RWPE1 (cell line): ENCODE data around the gene COL10A1.

Source experiments
- CTCF ChIA-PET: fragments of 350-600 bp; sonication (Branson Sonifier 250); formaldehyde crosslinking; extraction: SDS; loops from one replicate; lab custom pipeline; 2021; lab: Yijun Ruan, JAX
- POLR2A ChIA-PET: fragments of 400-600 bp; formaldehyde crosslinking; extraction: SDS; loops from one replicate; lab custom pipeline; 2020; ENCODE audit warnings: antibody characterized with exemption; ENCODE audit not compliant: low non-redundant PET; lab: Yijun Ruan, JAX
- DNase-seq: peaks from one replicate; pipeline ENCODE4 v3.0.0; 2012; ENCODE audit warnings: low spot score
- H3K27ac ChIP-seq: fragments of 450-650 bp; 2 replicates; pipeline ENCODE4 v1.5.1; 2017
- CTCF ChIP-seq: fragments of 450-650 bp; conservative IDR thresholded peaks from 2 replicates; pipeline ENCODE4 v1.5.1; 2017; ENCODE audit warnings: low read depth, mild to moderate bottlenecking

Gene COL10A1

GRCh38 chr6:116166369-116166768 is 40.4 kb upstream of the COL10A1 start:
- POLR2A ChIA-PET = no interaction called here
- CTCF ChIA-PET = no interaction called here
- DNase-seq = no peak
- no peak overlapping the region for H3K27ac ChIP-seq
- no peak for TF ChIP-seq CTCF

GRCh38 chr6:116165596-116165995 is 39.7 kb upstream of the COL10A1 start:
- POLR2A ChIA-PET = no interaction called here
- TF ChIP-seq CTCF = no peak
- CTCF ChIA-PET = no interaction called here
- no peak for DNase-seq
- H3K27ac ChIP-seq = no peak overlapping the region

- POLR2A ChIA-PET = no interaction called here
- no peak overlapping the region for H3K27ac ChIP-seq
- no peak for DNase-seq
- TF ChIP-seq CTCF = no peak
- CTCF ChIA-PET = no interaction called here
Measured at GRCh38 chr6:116159782-116160524, 34.0 kb upstream of the COL10A1 start.

GRCh38 chr6:116158641-116159040 is 32.7 kb upstream of the COL10A1 start:
- no peak for TF ChIP-seq CTCF
- ChIA-PET CTCF (no interaction called here), POLR2A (no interaction called here)
- DNase-seq = no peak
- H3K27ac ChIP-seq = no peak overlapping the region

GRCh38 chr6:116157391-116157790 is 31.5 kb upstream of the COL10A1 start:
- TF ChIP-seq CTCF = no peak
- ChIA-PET CTCF (interaction anchor here (0.5 to 0.8 kb wide), 2 partner anchors 45 to 614 kb away, joined by 3 to 5 read pairs; no protein-coding TSS in a partner anchor), POLR2A (no interaction called here)
- no peak overlapping the region for H3K27ac ChIP-seq
- DNase-seq = no peak

- CTCF ChIA-PET = no interaction called here
- POLR2A ChIA-PET = no interaction called here
- no peak overlapping the region for H3K27ac ChIP-seq
- DNase-seq = no peak
- TF ChIP-seq CTCF = no peak
Measured at GRCh38 chr6:116156405-116157326, 30.7 kb upstream of the COL10A1 start.
